ENCODE data around the gene OR4S2. TPM values are rescaled to one million over a fixed set of nuclear protein-coding genes. Genes with fewer than 3 reads are reported as not detected.

The OR4S2 gene
- total RNA-seq, 4 donors from 2014 or later, result not detected

DNA sequence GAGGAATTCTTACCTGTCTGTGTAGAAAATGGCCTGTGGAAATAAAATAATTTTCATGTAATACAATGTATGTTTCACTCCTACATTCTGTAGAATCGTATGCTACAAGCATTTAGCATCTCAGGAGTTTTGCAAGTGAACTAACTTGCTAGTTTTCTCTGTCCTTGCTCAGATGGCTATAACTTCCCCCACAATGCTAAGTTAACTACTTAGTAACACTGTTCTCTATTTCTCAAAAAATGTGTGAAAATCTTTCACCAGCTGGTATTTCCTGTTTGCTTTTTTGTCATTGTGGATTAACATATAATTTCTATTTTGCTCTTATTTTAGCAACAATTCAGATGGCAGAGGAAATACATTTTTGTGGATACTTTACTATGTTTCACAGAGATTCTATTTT lies 4.4 kb downstream of the OR4S2 start:
- 52 to 67% methylated on average over 1 of the region's 1 CpG for WGBS, 2 donors (ENCODE audit: low coverage in 1 of 2)
- no peak for DNase-seq
- intact Hi-C loops (cut with DNase I; ENCODE audit: low total_unique reads), result no loop called here

DNA sequence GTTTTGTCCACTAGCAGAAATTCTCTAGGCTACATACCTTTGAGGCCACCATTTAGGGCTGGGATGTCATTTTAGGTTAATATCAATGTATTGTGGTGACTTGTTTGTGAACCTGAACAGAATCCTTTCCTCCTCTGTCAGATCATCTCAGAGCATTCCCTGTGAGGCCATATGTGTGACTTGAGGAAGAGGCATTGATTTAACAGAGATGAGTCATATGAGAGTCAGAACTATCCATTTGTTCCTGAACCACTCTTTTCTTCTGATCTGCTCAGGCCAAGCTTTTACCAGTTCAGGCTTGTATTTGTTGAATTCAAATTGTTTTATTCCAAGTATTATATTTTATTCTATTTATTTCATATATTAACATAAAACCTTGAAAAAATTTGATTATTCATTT lies 7.0 kb downstream of the OR4S2 start:
- intact Hi-C loops (cut with DNase I; ENCODE audit: low total_unique reads), result no loop called here
- no peaks in the 10 kb centered on the region for H3K36me3 ChIP-seq
- no peaks in the 10 kb centered on the region for H3K4me1 ChIP-seq
- no peak overlapping the region for H3K27ac ChIP-seq
- TF ChIP-seq POLR2AphosphoS5 (IDR thresholded peaks at IDR 0.05), result no peak
- TF ChIP-seq POLR2A (IDR thresholded peaks at IDR 0.05), result no peak
- no peaks in the 10 kb centered on the region for H3K27me3 ChIP-seq
- H3K4me3 ChIP-seq, result no peak overlapping the region
- in situ Hi-C loops (cut with MboI; ENCODE audit: low pct_ligation_motif_present in 1 of 4, low pct_unique_long_range_greater_than_20kb in 1 of 4, low sequenced_read_pairs in 3 of 4), result loop anchor here in 1 of 4 donors (25.0 kb wide), 1 partner anchor 93 kb away; the partner anchor contains the start of genes OR4C15 and OR4C16
- no peaks in the 10 kb centered on the region for H3K9me3 ChIP-seq
- DNase-seq, result no peak

More for the DNA sequence above, 4.4 kb downstream of the OR4S2 start:
- in situ Hi-C loops (cut with MboI; ENCODE audit: low pct_ligation_motif_present in 1 of 4, low pct_unique_long_range_greater_than_20kb in 1 of 4, low sequenced_read_pairs in 3 of 4), result loop anchor here in 1 of 4 donors (25.0 kb wide), 1 partner anchor 90 kb away; the partner anchor contains the start of genes OR4C15 and OR4C16
- TF ChIP-seq POLR2AphosphoS5 (IDR thresholded peaks at IDR 0.05), result no peak
- Histone ChIP-seq H3K9me3 (no peaks in the 10 kb centered on the region), H3K27me3 (no peaks in the 10 kb centered on the region), H3K27ac (no peak overlapping the region), H3K4me3 (no peak overlapping the region), H3K36me3 (no peaks in the 10 kb centered on the region), H3K4me1 (no peaks in the 10 kb centered on the region)

DNA sequence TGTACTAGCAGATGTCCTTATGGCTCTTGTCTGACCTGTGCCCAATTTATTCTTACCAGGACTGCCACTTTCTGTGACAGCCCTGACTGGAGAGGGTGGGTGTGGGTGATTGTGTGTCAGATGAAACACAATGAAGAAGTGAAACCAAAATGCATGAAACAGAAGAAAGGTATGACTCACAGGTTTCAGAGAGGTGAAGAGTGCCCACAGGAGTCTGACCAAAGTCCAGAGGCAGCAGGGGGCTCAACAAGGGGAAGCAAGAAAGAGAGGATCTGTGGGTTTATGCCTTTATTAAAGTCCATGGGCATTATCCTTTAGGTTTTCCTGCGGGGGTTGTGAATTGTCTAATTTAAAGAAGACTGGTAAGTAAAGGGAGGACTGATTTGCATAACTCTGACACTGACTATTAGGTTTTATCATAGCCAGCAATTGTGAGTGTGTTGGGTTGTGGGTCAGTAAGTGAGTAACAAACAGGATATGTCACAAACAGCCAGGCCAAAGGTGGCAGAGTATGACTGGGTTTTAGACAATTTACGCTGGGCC lies 10.0 kb downstream of the OR4S2 start:
- WGBS, 2 donors (ENCODE audit: low coverage in 1 of 2), result 73 to 85% methylated on average over 2 of the region's 2 CpGs

DNA sequence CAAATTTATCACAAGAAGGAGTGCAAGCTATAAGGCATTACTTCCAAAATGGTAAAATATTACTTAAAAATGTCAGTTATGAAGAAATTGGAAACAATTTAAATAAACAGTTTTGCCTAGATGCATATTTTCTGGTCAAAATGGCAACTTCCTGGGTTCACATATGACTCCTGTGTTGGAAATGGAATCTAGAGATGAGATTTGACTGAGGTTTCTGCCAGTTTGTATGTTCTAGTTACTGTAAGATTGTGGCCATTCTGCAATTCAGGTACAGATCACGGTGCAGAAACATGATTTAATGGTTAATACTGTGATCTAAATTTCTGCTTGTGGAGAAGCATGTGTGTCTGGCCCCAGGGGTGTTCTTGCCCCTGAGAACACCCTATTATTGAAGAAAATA lies 10.5 kb downstream of the OR4S2 start:
- DNase-seq, result no peak
- WGBS, 2 donors (ENCODE audit: low coverage in 1 of 2), result 52% methylated on average over 1 of the region's 1 CpG; no CpG with 5 or more reads in 1 of the 2 donors
- Histone ChIP-seq H3K27me3 (no peaks in the 10 kb centered on the region), H3K27ac (no peak overlapping the region), H3K9me3 (no peaks in the 10 kb centered on the region), H3K36me3 (no peaks in the 10 kb centered on the region), H3K4me3 (no peak overlapping the region), H3K4me1 (no peaks in the 10 kb centered on the region)
- intact Hi-C loops (cut with DNase I; ENCODE audit: low total_unique reads), result no loop called here
- TF ChIP-seq, protein P1, sequence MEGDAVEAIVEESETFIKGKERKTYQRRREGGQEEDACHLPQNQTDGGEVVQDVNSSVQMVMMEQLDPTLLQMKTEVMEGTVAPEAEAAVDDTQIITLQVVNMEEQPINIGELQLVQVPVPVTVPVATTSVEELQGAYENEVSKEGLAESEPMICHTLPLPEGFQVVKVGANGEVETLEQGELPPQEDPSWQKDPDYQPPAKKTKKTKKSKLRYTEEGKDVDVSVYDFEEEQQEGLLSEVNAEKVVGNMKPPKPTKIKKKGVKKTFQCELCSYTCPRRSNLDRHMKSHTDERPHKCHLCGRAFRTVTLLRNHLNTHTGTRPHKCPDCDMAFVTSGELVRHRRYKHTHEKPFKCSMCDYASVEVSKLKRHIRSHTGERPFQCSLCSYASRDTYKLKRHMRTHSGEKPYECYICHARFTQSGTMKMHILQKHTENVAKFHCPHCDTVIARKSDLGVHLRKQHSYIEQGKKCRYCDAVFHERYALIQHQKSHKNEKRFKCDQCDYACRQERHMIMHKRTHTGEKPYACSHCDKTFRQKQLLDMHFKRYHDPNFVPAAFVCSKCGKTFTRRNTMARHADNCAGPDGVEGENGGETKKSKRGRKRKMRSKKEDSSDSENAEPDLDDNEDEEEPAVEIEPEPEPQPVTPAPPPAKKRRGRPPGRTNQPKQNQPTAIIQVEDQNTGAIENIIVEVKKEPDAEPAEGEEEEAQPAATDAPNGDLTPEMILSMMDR (IDR thresholded peaks at IDR 0.05), result no peak
- no peak for TF ChIP-seq POLR2AphosphoS5 (IDR thresholded peaks at IDR 0.05)
- no peak for TF ChIP-seq EP300 (IDR thresholded peaks at IDR 0.05; ENCODE audit: low read depth)
- TF ChIP-seq POLR2A (IDR thresholded peaks at IDR 0.05), result no peak
- in situ Hi-C loops (cut with MboI; ENCODE audit: low pct_ligation_motif_present in 1 of 4, low pct_unique_long_range_greater_than_20kb in 1 of 4, low sequenced_read_pairs in 3 of 4), result loop anchor here in 1 of 4 donors (25.0 kb wide), 1 partner anchor 96 kb away; the partner anchor contains the start of genes OR4C15 and OR4C16

More for the DNA sequence above, 10.0 kb downstream of the OR4S2 start:
- TF ChIP-seq POLR2AphosphoS5 (IDR thresholded peaks at IDR 0.05) (no peak), POLR2A (IDR thresholded peaks at IDR 0.05) (no peak), EP300 (IDR thresholded peaks at IDR 0.05; ENCODE audit: low read depth) (no peak)
- TF ChIP-seq, protein P1 (IDR thresholded peaks at IDR 0.05), result no peak
- no peaks in the 10 kb centered on the region for H3K27me3 ChIP-seq
- in situ Hi-C loops (cut with MboI; ENCODE audit: low pct_ligation_motif_present in 1 of 4, low pct_unique_long_range_greater_than_20kb in 1 of 4, low sequenced_read_pairs in 3 of 4), result loop anchor here in 1 of 4 donors (25.0 kb wide), 1 partner anchor 96 kb away; the partner anchor contains the start of genes OR4C15 and OR4C16
- intact Hi-C loops (cut with DNase I; ENCODE audit: low total_unique reads), result no loop called here
- no peak for DNase-seq
- H3K4me1 ChIP-seq, result no peaks in the 10 kb centered on the region
- no peaks in the 10 kb centered on the region for H3K36me3 ChIP-seq
- no peak overlapping the region for H3K4me3 ChIP-seq
- no peaks in the 10 kb centered on the region for H3K9me3 ChIP-seq
- no peak overlapping the region for H3K27ac ChIP-seq

DNA sequence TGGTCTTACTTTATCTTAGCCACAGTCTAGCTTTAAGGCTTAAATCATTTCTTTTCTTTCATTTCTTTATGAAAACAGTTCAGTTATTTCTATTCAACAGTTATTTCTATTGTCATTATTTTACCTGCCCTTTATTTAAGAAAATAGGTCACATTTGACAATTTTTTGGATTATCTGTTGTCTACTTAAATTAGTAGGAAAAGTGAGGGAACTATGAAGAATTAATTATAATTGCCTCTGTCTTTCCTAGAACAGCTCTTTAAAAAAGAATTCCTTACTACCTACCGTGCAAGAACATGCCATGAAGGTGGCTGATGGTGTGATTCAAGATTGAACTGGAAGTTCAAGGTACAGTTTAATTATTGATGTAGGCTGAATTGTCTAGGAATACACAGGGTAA lies 13.8 kb downstream of the OR4S2 start, which contains the start of gene OR4C6:
Gene OR4C6 (plus strand): TSS at position 301 of the 400 bp plus-strand sequence. CDS start 2,966 bp downstream, outside the sequence.
- in situ Hi-C loops (cut with MboI; ENCODE audit: low pct_ligation_motif_present in 1 of 4, low pct_unique_long_range_greater_than_20kb in 1 of 4, low sequenced_read_pairs in 3 of 4), result loop anchor here in 1 of 4 donors (25.0 kb wide), 1 partner anchor 100 kb away; the partner anchor contains the start of genes OR4C15 and OR4C16
- Histone ChIP-seq H3K4me1 (no peaks in the 10 kb centered on the region), H3K36me3 (no peaks in the 10 kb centered on the region), H3K27me3 (no peaks in the 10 kb centered on the region), H3K27ac (no peak within 1 kb of the TSS), H3K9me3 (no peaks in the 10 kb centered on the region), H3K4me3 (no peak within 1 kb of the TSS)
- TF ChIP-seq EP300 (IDR thresholded peaks at IDR 0.05; ENCODE audit: low read depth), result no peak
- TF ChIP-seq POLR2A (IDR thresholded peaks at IDR 0.05), result no peak
- no peak for TF ChIP-seq POLR2AphosphoS5 (IDR thresholded peaks at IDR 0.05)
- TF ChIP-seq, protein P1 (IDR thresholded peaks at IDR 0.05), result no peak
- WGBS, 2 donors (ENCODE audit: low coverage in 1 of 2), result 89% methylated on average over 1 of the region's 1 CpG
- DNase-seq, result no peak
- intact Hi-C loops (cut with DNase I; ENCODE audit: low total_unique reads), result no loop called here
